ENCODE results near the gene HBA2. TPM values are rescaled to one million over a fixed set of nuclear protein-coding genes. Genes with fewer than 3 reads are reported as not detected.

HBA2 gene
- total and polyA plus RNA-seq, 2 experiments from 2014 or later, result 1.9 to 7.8 TPM

DNA sequence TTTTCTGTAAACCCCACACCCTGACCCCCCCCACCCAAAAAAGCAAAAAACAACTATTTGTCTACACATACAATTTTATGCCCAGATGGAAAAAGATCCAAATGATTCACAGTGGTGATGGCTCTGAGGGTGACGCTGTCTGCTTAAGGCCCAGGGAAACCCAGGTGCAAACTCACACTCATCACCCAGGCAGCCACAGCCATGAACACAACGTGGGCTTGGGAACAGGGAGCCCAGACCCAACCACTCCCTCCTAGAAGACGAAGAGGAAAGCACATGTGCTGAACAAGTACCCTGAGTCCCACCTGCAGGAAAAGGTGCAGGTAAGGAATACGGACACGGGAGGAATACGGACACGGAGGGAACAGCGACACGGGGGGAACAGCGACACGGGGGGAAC is 13.0 kb downstream of the HBA2 start (continued):
- TF ChIP-seq, protein P1, sequence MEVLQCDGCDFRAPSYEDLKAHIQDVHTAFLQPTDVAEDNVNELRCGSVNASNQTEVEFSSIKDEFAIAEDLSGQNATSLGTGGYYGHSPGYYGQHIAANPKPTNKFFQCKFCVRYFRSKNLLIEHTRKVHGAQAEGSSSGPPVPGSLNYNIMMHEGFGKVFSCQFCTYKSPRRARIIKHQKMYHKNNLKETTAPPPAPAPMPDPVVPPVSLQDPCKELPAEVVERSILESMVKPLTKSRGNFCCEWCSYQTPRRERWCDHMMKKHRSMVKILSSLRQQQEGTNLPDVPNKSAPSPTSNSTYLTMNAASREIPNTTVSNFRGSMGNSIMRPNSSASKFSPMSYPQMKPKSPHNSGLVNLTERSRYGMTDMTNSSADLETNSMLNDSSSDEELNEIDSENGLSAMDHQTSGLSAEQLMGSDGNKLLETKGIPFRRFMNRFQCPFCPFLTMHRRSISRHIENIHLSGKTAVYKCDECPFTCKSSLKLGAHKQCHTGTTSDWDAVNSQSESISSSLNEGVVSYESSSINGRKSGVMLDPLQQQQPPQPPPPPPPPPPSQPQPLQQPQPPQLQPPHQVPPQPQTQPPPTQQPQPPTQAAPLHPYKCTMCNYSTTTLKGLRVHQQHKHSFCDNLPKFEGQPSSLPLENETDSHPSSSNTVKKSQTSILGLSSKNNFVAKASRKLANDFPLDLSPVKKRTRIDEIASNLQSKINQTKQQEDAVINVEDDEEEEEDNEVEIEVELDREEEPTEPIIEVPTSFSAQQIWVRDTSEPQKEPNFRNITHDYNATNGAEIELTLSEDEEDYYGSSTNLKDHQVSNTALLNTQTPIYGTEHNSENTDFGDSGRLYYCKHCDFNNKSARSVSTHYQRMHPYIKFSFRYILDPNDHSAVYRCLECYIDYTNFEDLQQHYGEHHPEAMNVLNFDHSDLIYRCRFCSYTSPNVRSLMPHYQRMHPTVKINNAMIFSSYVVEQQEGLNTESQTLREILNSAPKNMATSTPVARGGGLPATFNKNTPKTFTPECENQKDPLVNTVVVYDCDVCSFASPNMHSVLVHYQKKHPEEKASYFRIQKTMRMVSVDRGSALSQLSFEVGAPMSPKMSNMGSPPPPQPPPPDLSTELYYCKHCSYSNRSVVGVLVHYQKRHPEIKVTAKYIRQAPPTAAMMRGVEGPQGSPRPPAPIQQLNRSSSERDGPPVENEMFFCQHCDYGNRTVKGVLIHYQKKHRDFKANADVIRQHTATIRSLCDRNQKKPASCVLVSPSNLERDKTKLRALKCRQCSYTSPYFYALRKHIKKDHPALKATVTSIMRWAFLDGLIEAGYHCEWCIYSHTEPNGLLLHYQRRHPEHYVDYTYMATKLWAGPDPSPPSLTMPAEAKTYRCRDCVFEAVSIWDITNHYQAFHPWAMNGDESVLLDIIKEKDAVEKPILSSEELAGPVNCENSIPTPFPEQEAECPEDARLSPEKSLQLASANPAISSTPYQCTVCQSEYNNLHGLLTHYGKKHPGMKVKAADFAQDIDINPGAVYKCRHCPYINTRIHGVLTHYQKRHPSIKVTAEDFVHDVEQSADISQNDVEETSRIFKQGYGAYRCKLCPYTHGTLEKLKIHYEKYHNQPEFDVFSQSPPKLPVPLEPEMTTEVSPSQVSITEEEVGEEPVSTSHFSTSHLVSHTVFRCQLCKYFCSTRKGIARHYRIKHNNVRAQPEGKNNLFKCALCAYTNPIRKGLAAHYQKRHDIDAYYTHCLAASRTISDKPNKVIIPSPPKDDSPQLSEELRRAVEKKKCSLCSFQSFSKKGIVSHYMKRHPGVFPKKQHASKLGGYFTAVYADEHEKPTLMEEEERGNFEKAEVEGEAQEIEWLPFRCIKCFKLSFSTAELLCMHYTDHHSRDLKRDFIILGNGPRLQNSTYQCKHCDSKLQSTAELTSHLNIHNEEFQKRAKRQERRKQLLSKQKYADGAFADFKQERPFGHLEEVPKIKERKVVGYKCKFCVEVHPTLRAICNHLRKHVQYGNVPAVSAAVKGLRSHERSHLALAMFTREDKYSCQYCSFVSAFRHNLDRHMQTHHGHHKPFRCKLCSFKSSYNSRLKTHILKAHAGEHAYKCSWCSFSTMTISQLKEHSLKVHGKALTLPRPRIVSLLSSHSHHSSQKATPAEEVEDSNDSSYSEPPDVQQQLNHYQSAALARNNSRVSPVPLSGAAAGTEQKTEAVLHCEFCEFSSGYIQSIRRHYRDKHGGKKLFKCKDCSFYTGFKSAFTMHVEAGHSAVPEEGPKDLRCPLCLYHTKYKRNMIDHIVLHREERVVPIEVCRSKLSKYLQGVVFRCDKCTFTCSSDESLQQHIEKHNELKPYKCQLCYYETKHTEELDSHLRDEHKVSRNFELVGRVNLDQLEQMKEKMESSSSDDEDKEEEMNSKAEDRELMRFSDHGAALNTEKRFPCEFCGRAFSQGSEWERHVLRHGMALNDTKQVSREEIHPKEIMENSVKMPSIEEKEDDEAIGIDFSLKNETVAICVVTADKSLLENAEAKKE (CRISPR knock-in tag; IDR thresholded peaks at IDR 0.05), result no peak
- TF ChIP-seq ZNF331 (CRISPR knock-in tag; IDR thresholded peaks at IDR 0.05; ENCODE audit: low read depth), result no peak
- no peak for TF ChIP-seq CREB1 (CRISPR knock-in tag; IDR thresholded peaks at IDR 0.05; ENCODE audit: low read depth)
- TF ChIP-seq, protein P2, sequence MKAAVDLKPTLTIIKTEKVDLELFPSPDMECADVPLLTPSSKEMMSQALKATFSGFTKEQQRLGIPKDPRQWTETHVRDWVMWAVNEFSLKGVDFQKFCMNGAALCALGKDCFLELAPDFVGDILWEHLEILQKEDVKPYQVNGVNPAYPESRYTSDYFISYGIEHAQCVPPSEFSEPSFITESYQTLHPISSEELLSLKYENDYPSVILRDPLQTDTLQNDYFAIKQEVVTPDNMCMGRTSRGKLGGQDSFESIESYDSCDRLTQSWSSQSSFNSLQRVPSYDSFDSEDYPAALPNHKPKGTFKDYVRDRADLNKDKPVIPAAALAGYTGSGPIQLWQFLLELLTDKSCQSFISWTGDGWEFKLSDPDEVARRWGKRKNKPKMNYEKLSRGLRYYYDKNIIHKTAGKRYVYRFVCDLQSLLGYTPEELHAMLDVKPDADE (IDR thresholded peaks at IDR 0.05), result no peak
- TF ChIP-seq, protein P3, sequence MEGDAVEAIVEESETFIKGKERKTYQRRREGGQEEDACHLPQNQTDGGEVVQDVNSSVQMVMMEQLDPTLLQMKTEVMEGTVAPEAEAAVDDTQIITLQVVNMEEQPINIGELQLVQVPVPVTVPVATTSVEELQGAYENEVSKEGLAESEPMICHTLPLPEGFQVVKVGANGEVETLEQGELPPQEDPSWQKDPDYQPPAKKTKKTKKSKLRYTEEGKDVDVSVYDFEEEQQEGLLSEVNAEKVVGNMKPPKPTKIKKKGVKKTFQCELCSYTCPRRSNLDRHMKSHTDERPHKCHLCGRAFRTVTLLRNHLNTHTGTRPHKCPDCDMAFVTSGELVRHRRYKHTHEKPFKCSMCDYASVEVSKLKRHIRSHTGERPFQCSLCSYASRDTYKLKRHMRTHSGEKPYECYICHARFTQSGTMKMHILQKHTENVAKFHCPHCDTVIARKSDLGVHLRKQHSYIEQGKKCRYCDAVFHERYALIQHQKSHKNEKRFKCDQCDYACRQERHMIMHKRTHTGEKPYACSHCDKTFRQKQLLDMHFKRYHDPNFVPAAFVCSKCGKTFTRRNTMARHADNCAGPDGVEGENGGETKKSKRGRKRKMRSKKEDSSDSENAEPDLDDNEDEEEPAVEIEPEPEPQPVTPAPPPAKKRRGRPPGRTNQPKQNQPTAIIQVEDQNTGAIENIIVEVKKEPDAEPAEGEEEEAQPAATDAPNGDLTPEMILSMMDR (conservative IDR thresholded peaks at IDR 0.05; ENCODE audit: low read depth in 2 of 2), result no peak
- no peak for TF ChIP-seq EZH2 (IDR thresholded peaks at IDR 0.05; ENCODE audit: low read depth, unreplicated experiment)

DNA sequence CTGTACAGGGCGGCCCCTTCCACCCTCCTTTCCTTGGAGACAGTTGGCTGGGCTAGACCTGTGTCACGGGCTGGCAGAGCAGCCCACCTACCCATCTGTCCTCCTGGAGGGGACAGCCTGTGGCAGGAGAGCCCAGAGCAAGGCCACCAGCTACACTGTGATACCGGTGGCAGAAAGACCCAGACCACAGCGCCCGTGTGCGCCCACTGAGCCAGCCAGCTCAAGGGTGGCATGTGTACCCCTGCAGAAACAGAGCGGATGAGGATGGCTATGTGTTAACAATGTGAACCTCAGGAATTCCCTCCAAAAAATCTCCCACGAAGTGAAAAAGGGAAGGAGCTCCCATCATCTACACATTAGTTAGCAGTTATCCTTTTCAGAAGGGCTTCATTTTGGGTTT is 14.7 kb downstream of the HBA2 start:
- peaks cover 41% of the 10 kb centered on the region for H3K36me3 ChIP-seq (ENCODE audit: insufficient read depth)
- H3K9me3 Mint-ChIP-seq, result no peaks in the 10 kb centered on the region
- ATAC-seq, result no peak
- TF ChIP-seq CREB1 (CRISPR knock-in tag; IDR thresholded peaks at IDR 0.05; ENCODE audit: low read depth) (no peak), ZNF331 (CRISPR knock-in tag; IDR thresholded peaks at IDR 0.05; ENCODE audit: low read depth) (no peak), JUNB (IDR thresholded peaks at IDR 0.05; ENCODE audit: unreplicated experiment) (no peak), NANOG (IDR thresholded peaks at IDR 0.05; ENCODE audit: borderline replicate concordance) (no peak)
- TF ChIP-seq, protein P3 (conservative IDR thresholded peaks at IDR 0.05; ENCODE audit: low read depth in 2 of 2), result no peak
- TF ChIP-seq, protein P2 (IDR thresholded peaks at IDR 0.05), result no peak

More for the DNA sequence above, 14.7 kb downstream of the HBA2 start:
- Histone ChIP-seq H3K4me3 (no peak overlapping the region), H2AFZ (no peak overlapping the region), H3K79me2 (replicated peaks; ENCODE audit: insufficient read depth) (no peaks in the 10 kb centered on the region), H4K20me1 (replicated peaks; ENCODE audit: insufficient read depth) (peaks cover 5% of the 10 kb centered on the region), H3K4me2 (no peak overlapping the region), H3K9me2 (ENCODE audit: insufficient read depth) (no peaks in the 10 kb centered on the region), H3F3A (replicated peaks; ENCODE audit: low read depth) (peaks cover 40% of the 10 kb centered on the region; the same call in 1 of the 2 replicates), H3K27ac (ENCODE audit: low read depth) (no peak overlapping the region), H3K27me3 (ENCODE audit: insufficient read depth) (no peaks in the 10 kb centered on the region), H3K4me1 (ENCODE audit: insufficient read depth) (no peaks in the 10 kb centered on the region)
- Mint-ChIP-seq H3K36me3 (ENCODE audit: low read depth) (peaks cover 62% of the 10 kb centered on the region), H3K27me3 (ENCODE audit: insufficient read depth, low read depth, poor library complexity) (peaks cover 9% of the 10 kb centered on the region), H3K4me3 (no peak overlapping the region), H3K27ac (no peak overlapping the region), H3K4me1 (no peaks in the 10 kb centered on the region; the same call in 2 of the 3 replicates)
- DNase-seq (ENCODE audit: low spot score), result no peak
